Anterior cingulate cortex (tissue), 58 donors: ENCODE measurements around the gene TIMM50.

Experiments
- DNase-seq, 58 donors: peaks; one replicate each; lab custom pipeline; 2025; lab: John Stamatoyannopoulos, UW

Gene TIMM50

GRCh38 chr19:39498798-39499642 lies 18.4 kb downstream of the TIMM50 start, which contains the start of gene DLL3:
DLL3 (plus strand) TSS chr19:39498947; CDS start chr19:39498975, 28 bp downstream.
- DNase-seq: no peak

- no peak for DNase-seq
Measured at GRCh38 chr19:39499932-39500331, 19.3 kb downstream of the TIMM50 start.

GRCh38 chr19:39500543-39500942 lies 19.9 kb downstream of the TIMM50 start:
- no peak for DNase-seq

GRCh38 chr19:39501340-39501739 lies 20.7 kb downstream of the TIMM50 start:
- no peak for DNase-seq

GRCh38 chr19:39502640-39503417 lies 22.2 kb downstream of the TIMM50 start:
- DNase-seq: peak in 2 of 58 donors; percentile 5 to 19

DNA sequence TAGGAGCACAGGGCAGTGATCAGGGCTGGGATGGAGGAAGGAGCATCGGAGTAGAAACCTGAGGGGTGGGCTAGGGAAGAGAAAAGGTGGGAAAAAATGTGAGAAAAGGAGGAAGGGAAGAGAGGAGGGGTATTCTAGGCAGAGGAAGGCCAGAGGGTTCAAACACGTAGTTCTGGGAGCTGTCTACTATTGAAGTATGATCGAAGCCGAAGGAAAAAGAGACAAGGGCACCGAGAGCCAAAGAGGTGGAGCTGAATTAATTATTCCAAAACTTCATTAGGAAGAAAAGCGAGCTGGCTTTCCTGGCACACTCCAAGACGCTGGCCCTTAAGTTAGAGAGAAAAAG lies 25.9 kb downstream of the TIMM50 start:
- DNase-seq: no peak

DNA sequence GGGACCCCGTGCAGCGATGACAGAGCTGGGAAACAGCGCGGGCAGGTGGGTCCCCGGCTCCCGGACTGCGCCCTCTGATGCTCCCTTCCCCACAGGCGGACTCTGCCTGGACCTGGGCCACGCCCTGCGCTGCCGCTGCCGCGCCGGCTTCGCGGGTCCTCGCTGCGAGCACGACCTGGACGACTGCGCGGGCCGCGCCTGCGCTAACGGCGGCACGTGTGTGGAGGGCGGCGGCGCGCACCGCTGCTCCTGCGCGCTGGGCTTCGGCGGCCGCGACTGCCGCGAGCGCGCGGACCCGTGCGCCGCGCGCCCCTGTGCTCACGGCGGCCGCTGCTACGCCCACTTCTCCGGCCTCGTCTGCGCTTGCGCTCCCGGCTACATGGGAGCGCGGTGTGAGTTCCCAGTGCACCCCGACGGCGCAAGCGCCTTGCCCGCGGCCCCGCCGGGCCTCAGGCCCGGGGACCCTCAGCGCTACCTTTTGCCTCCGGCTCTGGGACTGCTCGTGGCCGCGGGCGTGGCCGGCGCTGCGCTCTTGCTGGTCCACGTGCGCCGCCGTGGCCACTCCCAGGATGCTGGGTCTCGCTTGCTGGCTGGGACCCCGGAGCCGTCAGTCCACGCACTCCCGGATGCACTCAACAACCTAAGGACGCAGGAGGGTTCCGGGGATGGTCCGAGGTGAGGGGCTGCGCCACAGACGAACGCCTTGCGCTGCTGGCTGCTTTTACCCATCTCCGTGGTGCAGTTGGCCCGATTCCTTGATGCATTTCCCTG lies 26.5 kb downstream of the TIMM50 start:
- peak in 31 of 58 donors; percentile 4 to 56 (median 28) for DNase-seq

GRCh38 chr19:39507715-39508364 lies 27.2 kb downstream of the TIMM50 start:
- no peak for DNase-seq

- no peak for DNase-seq
Measured at GRCh38 chr19:39508629-39509028, 28.0 kb downstream of the TIMM50 start.

- no peak for DNase-seq
Measured at GRCh38 chr19:39509233-39509632, 28.6 kb downstream of the TIMM50 start.

DNA sequence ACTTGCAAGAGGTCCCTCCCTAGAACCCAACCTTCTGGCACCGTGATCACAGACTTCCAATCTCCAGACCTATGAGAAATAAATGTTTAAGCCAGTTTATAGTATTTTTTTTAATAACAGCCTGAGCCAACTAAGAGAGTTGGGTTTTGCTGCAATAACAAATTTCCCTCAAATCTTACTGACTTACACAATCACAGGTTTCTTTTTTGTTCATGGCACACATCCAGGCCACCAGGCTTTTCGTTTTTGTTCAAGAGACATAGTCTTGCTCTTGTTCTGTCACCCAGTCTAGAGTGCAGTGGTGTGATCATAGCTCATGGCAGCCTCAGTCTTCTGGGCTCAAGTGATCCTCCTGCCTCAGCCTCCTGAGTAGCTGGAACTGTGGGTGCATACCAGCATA lies 32.4 kb downstream of the TIMM50 start:
- no peak for DNase-seq

DNA sequence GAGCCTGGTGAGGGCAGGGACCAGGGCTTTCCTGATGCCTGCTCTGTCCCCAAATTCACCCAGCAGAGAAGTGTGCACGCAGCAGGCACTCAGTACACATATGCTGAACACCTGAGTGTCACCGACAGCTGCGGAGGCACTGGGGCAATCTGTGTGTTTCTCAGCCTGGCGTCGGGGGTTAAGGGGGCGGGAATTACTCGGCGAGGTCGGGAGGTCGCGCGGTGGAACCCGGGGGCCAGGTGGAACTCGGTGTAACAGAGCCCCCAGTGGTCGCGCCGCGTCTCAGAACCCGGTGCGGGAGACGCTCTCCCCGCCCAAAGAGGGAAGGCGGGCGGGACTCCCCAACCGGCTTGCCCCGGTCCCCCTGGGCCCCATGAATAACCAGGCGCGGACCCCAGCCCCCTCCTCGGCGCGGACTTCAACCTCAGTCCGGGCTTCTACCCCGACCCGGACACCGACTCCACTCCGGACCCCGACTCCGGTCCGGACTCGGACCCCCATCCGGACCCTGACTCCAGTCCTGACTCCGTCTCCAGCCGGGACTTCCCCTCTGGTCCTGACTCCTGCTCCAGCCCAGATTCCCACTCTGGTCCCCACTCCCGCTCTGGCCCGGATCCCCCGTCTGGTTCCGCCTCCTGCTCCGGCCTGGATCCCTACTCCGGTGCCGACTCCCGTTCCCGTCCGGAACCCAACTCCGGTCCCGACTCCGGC lies 34.4 kb downstream of the TIMM50 start, which contains the start of gene SELENOV:
SELENOV (plus strand) TSS at position 300 of the 711 bp plus-strand sequence; CDS start at position 374, 74 bp downstream.
- peak in 1 of 58 donors; percentile 15 for DNase-seq

DNA sequence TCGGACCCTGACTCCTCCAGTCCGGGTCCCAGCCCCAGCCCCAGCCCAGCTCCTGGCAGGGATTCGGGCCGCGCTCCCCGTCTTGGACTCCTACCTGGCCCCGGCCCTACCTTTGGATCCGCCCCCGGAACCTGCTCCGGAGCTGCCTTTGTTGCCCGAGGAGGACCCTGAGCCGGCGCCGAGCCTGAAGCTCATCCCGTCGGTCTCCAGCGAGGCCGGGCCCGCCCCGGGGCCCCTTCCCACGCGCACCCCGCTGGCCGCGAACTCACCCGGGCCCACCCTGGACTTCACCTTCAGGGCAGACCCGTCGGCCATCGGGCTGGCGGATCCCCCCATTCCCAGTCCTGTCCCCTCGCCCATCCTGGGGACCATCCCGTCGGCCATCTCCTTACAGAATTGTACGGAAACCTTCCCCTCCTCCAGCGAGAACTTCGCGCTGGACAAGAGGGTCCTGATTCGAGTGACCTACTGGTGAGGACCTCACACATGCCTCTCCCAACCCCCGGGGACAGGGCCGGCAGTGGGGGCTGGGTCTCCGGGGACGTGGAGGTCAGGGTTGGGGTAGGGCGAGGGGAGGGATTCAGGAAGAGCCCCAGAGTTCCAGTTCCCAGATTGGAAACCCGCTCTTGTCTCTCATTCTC lies 35.0 kb downstream of the TIMM50 start:
- DNase-seq: no peak

DNA sequence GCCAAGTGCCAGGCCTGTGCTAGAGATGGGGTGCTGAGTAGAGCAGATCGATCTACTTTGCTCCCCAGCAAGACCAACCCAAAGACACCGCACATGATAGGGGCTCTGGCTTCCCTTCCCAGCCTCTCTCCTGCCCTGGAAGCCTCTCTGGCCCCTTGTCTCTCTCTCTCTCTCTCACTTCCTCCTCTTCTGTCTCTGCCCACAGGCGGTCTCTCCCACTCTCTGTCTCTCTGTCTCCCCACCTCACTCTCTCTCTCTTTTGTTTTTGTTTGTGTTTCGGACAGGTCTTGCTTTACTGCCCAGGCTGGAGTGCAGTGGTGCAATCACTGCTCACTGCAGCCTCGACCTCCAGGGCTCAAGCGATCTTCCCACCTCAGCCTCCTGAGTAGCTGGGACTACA lies 35.6 kb downstream of the TIMM50 start:
- no peak for DNase-seq

DNA sequence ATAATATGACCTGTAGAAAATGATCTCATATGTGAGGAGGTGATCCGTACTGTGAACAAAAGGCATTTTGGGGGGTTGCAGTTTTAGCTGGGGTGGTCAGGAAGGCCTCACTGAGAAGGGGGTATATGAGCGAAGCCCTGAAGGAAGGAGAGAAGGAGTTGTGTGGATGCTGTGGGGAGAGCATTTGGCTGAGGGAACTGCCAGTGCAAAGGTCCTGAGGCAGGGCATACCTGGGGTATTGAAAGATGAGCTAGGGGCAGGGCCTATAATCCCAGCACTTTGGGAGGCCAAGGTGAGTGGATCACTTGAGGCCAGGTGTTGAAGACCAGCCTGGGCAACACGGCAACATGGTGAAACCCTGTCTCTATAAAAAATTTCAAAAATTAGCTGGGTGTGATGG lies 36.8 kb downstream of the TIMM50 start:
- no peak for DNase-seq

DNA sequence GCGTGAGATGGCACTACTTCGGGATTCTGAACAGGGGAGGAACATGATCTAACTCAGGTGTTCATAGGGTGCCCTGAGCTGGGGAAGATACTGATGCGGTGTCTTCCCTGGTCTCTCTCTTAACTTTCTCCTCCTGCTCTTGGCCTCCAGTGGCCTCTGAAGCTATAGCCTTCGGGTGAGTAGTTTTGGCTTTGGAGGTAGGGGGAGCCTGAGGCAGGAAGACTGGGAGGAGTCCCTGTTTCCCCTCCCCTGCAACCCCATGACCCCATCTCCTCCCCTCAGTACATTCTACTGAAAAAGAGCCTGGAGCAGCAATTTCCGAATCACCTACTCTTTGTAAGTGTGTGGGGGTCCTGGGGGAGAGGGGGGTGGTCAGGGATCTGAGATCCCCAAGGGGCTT lies 37.8 kb downstream of the TIMM50 start:
- DNase-seq: no peak

DNA sequence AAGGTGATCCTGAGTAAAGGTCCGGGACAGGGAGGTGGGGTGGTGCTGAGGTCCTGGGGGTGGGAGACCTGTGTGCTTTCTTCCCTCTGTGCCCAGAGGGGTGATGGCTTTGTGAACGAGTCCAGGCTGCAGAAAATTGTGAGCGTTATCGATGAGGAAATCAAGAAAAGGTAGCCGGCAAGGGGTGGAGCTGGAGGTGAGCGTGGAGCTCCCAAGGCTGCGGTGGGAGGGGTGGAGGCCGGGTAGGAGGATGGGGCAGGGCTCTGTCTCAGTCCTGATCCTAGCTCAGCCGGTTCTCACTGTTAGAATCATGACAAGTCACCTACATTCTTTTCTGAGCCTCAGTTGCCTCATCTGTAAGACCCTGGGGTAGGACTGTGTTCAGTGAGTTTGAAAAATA lies 38.3 kb downstream of the TIMM50 start:
- DNase-seq: no peak

DNA sequence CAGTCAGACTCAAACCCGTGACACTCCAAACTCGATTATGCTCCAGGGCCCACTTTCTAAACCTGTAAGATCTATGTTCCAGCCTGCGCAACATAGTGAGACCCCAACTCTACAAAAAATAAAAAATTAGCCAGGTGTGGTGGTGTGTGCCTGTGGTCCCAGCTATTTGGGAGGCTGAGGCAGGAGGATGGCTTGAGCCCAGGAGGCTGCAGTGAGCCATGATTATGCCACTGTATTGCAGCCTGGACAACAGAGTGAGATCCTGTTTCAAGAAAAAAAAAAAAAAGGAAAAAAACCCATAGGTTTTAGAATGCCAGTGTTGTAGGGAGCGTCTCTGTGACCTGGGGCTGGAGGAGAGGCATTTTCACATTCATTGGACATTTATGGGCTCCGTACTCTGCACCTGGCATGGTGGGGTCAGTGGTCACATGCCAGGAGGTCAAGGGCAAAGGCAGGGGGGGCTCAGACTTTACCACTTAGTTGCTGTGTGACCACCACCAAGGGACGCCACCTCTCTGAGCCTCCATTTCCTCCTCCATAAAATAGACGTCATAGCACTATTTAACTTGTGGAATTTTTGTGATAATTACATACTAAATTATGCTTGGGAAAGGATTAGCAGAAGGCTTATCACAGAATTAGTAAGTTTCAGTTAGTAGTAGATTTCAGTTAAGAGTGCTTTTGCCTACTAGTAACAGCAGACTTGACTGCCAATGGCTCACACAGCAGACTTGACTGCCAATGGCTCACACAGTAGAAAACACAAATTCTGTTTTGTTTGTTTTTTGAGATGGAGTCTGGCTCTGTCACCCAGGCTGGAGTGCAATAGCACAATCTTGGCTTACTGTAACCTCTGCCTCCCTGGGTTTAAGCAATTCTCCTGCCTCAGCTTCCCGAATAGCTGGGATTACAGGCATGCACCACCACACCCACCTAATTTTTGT lies 40.2 kb downstream of the TIMM50 start:
- no peak for DNase-seq
